Endothelial cell of umbilical vein (primary cell): ENCODE measurements around the gene HOXA9. TPM values are rescaled to one million over a fixed set of nuclear protein-coding genes. Genes with fewer than 3 reads are reported as not detected.

Experiments used
- BruUV-seq: library from RNA; stranded (reverse); fragments of 400-500 nt; replicated peaks from 2 replicates; lab custom pipeline; 2021; lab: Mats Ljungman, UMichigan
- CTCF ChIA-PET: fragments of 300-600, 350-600 bp; sonication (Branson Sonifier 250); formaldehyde crosslinking; loops from one replicate; lab custom pipeline; 2021; ENCODE audit warnings: antibody characterized with exemption, inconsistent platforms; lab: Charles Lee
- POLR2A ChIA-PET: fragments of 300-600, 350-600 bp; sonication (Branson Sonifier 250); formaldehyde crosslinking; loops from one replicate; lab custom pipeline; 2021; ENCODE audit warnings: antibody characterized with exemption, inconsistent platforms; lab: Charles Lee
- DNase-seq: peaks from one replicate; pipeline ENCODE4 v3.0.0-alpha.2; 2011; ENCODE audit warnings: low read depth, low spot score
- FAIRE-seq: peaks from 2 replicates; lab custom pipeline; 2011; peaks lifted over from hg19 to GRCh38; lab: Jason Lieb, UNC
- H2AFZ ChIP-seq: 2 replicates; pipeline ENCODE4 v1.6.0; 2012; ENCODE audit warnings: low read depth, low read length, control low read depth, inconsistent platforms
- H3K27ac ChIP-seq: 2 replicates; pipeline ENCODE4 v1.5.1; 2011; ENCODE audit warnings: low read depth, mild to moderate bottlenecking, control low read depth, low read length, moderate library complexity; ENCODE audit not compliant: insufficient read depth
- H3K27me3 ChIP-seq, 2 experiments: 2 replicates each; pipeline versions ENCODE4 v1.6.0 to v1.6.1; 2011; ENCODE audit warnings: low read length in 2 of 2, mixed read lengths in 1 of 2; ENCODE audit not compliant: control insufficient read depth in 2 of 2, insufficient read depth in 2 of 2
- H3K36me3 ChIP-seq, 2 experiments: 2 replicates in 1 of 2; 3 replicates in 1 of 2; pipeline ENCODE4 v1.5.1; 2011; ENCODE audit warnings: low read length in 2 of 2, mild to moderate bottlenecking in 1 of 2, moderate library complexity in 1 of 2; ENCODE audit not compliant: control insufficient read depth in 2 of 2, insufficient read depth in 2 of 2; ENCODE audit errors: extremely low read depth in 1 of 2
- H3K4me1 ChIP-seq: 3 replicates; pipeline ENCODE4 v1.5.1; 2011; ENCODE audit warnings: mild to moderate bottlenecking, low read length; ENCODE audit not compliant: control insufficient read depth, insufficient read depth; ENCODE audit errors: extremely low read depth
- H3K4me2 ChIP-seq: 2 replicates; pipeline ENCODE4 v1.6.1; 2011; ENCODE audit warnings: low read length, control low read depth, mixed read lengths; ENCODE audit not compliant: insufficient read depth
- H3K4me3 ChIP-seq, 3 experiments: fragments of 200-600 bp in 1 of 3; sonication (generic), shearing (Covaris generic) in 1 of 3; replicated peaks in 1 of 3; 2 replicates each; pipeline ENCODE4 v1.5.1; 2011 to 2016; ENCODE audit warnings: control low read depth in 3 of 3, low read length in 3 of 3, mild to moderate bottlenecking in 2 of 3, inconsistent platforms in 1 of 3, low read depth in 1 of 3, moderate library complexity in 1 of 3; ENCODE audit not compliant: insufficient read depth in 1 of 3
- H3K79me2 ChIP-seq: 2 replicates; pipeline ENCODE4 v1.6.0; 2012; ENCODE audit warnings: low read length, inconsistent platforms; ENCODE audit not compliant: control insufficient read depth, insufficient read depth
- H3K9ac ChIP-seq: replicated peaks from 2 replicates; pipeline ENCODE3; 2011; ENCODE audit warnings: low read length, control low read depth; ENCODE audit not compliant: insufficient read depth; ENCODE audit errors: extremely low read depth
- H3K9me1 ChIP-seq: replicated peaks from 3 replicates; pipeline ENCODE4 v1.6.0; 2011; ENCODE audit warnings: mild to moderate bottlenecking, low read length; ENCODE audit not compliant: control insufficient read depth, insufficient read depth; ENCODE audit errors: extremely low read depth
- H3K9me3 ChIP-seq: replicated peaks from 2 replicates; pipeline ENCODE4 v1.5.1; 2012; ENCODE audit warnings: low read length, inconsistent platforms; ENCODE audit not compliant: control insufficient read depth, insufficient read depth
- H4K20me1 ChIP-seq: replicated peaks from 2 replicates; pipeline ENCODE3; 2011; ENCODE audit warnings: mild to moderate bottlenecking, low read length; ENCODE audit not compliant: control insufficient read depth, insufficient read depth; ENCODE audit errors: extremely low read depth
- CTCF ChIP-seq, 2 donors: IDR thresholded peaks; 1 replicate in 1 of 2; 2 replicates in 1 of 2; pipeline ENCODE4 v1.5.1; 2011; ENCODE audit warnings: low read length in 2 of 2, mild to moderate bottlenecking in 2 of 2, moderate library complexity in 2 of 2, control low read depth in 1 of 2, inconsistent platforms in 1 of 2, low read depth in 1 of 2; ENCODE audit not compliant: insufficient read depth in 1 of 2; ENCODE audit errors: extremely low read depth in 1 of 2
- EZH2 ChIP-seq: IDR thresholded peaks from 2 replicates; pipeline ENCODE4 v1.6.1; 2012; ENCODE audit warnings: borderline replicate concordance, low read depth, mild to moderate bottlenecking, moderate library complexity, low read length, inconsistent platforms; ENCODE audit not compliant: severe bottlenecking
- FOS ChIP-seq: IDR thresholded peaks from 2 replicates; pipeline ENCODE4 v1.6.1; 2011; ENCODE audit warnings: mild to moderate bottlenecking, low read length, moderate library complexity, borderline replicate concordance; ENCODE audit not compliant: insufficient read depth
- GATA2 ChIP-seq: IDR thresholded peaks from 2 replicates; pipeline ENCODE4 v1.7.0; 2011; ENCODE audit warnings: low read depth, mild to moderate bottlenecking, moderate library complexity, mixed read lengths, low read length; ENCODE audit not compliant: insufficient read length, insufficient read depth
- JUN ChIP-seq: IDR thresholded peaks from 2 replicates; pipeline ENCODE4 v1.6.1; 2011; ENCODE audit warnings: borderline replicate concordance, low read depth; ENCODE audit not compliant: insufficient read length, insufficient read depth
- MAX ChIP-seq: IDR thresholded peaks from 2 replicates; pipeline ENCODE4 v1.6.1; 2011; ENCODE audit not compliant: insufficient read depth, insufficient read length
- MYC ChIP-seq: IDR thresholded peaks from one replicate; pipeline ENCODE4 v1.6.1; 2011; ENCODE audit warnings: mild to moderate bottlenecking, low read depth, low read length
- POLR2A ChIP-seq: IDR thresholded peaks from 2 replicates; pipeline ENCODE4 v1.6.1; 2012; ENCODE audit warnings: low read depth, mild to moderate bottlenecking, control low read depth, low read length
- POLR2AphosphoS5 ChIP-seq: IDR thresholded peaks from 2 replicates; pipeline ENCODE4 v1.6.1; 2012; ENCODE audit warnings: low read depth, mild to moderate bottlenecking, control low read depth, low read length, moderate library complexity; ENCODE audit not compliant: insufficient read depth
- dilution Hi-C: fragments of 300-500 bp; cut with MboI; formaldehyde crosslinking; loops from one replicate; pipeline ENCODE4 v1.15.0; 2019; ENCODE audit warnings: low sequenced_read_pairs; ENCODE audit not compliant: extremely low pct_ligation_motif_present
- intact Hi-C: fragments of 100-400 bp; cut with micrococcal nuclease; formaldehyde crosslinking; loops from one replicate; pipeline ENCODE4 v1.10.0; 2022
- polyA plus RNA-seq, 4 experiments: library from polyadenylated mRNA; depleted of rRNA in 3 of 4; stranded (reverse) in 3 of 4; unstranded in 1 of 4; fragments of >200 nt; gene quantifications; 2 replicates each; pipeline versions ENCODE4 v1.2.1 to v1.2.3, GENCODE V29; 2011 to 2012; ENCODE audit warnings: missing spikeins in 1 of 4
- total RNA-seq: library from RNA; stranded (reverse); gene quantifications from 2 replicates; pipeline ENCODE4 v1.2.3, GENCODE V29; 2021

Gene HOXA9
- total and polyA plus RNA-seq, 2 donors (not counting 3 experiments of a cell fraction or from before 2014, with no cell fraction given) = 47.2 to 61.6 TPM

- POLR2A ChIA-PET = interaction anchor here (1.1 to 1.3 kb wide), 2 partner anchors 12 to 14 kb away, joined by 3 to 8 read pairs; no protein-coding TSS in a partner anchor
- peaks cover 59% of the 10 kb centered on the region for H3K4me1 ChIP-seq
- dilution Hi-C loops = no loop called here
- no peaks in the 10 kb centered on the region for H3K9me3 ChIP-seq
- CTCF ChIA-PET = interaction anchor here (0.6 to 7.0 kb wide), 11 partner anchors 8 to 777 kb away, joined by 3 to 83 read pairs (median 6); partner anchors contain the start of gene HOXA7
- H3K79me2 ChIP-seq = peaks cover 97% of the 10 kb centered on the region
- H3K27ac ChIP-seq = peak within 1 kb of the TSS; percentile 67
- H2AFZ ChIP-seq = no peak within 1 kb of the TSS
- H3K9me1 ChIP-seq = no peaks in the 10 kb centered on the region
- H3K36me3 ChIP-seq = peaks cover 0 to 14% of the 10 kb centered on the region in 2 experiments
- intact Hi-C loops = no loop called here
- TF ChIP-seq FOS (no peak), CTCF (IDR thresholded peaks at IDR 0.05; ENCODE audit: extremely low read depth in 1 of 2, insufficient read depth in 1 of 2, low read depth in 1 of 2, low read length in 2 of 2) (no peak), GATA2 (no peak), POLR2AphosphoS5 (no peak), MAX (no peak), JUN (no peak), EZH2 (no peak), POLR2A (no peak), MYC (no peak)
- H3K4me3 ChIP-seq = peak within 1 kb of the TSS; percentile 9 to 85 (median 54)
- H3K9ac ChIP-seq = peak within 1 kb of the TSS; percentile 65
- H3K27me3 ChIP-seq = no peaks in the 10 kb centered on the region
- peak within 1 kb of the TSS; percentile 78 for H3K4me2 ChIP-seq
- FAIRE-seq = peak; percentile 80
- H4K20me1 ChIP-seq = no peaks in the 10 kb centered on the region
- no TSS peak for BruUV-seq
- DNase-seq = peak; percentile 76
These were observed 17.9 kb downstream of the HOXA9 start, which contains the start of gene HOXA6 for GRCh38 chr7:27147199-27148030. HOXA6 (minus strand) TSS chr7:27147774; CDS start chr7:27147749, 25 bp downstream.
